Activated CD4-positive, alpha-beta T cell treated with anti-CD3 and anti-CD28 coated beads, Interleukin-2, amount 50 U/mL, for 4 hours (primary cell): ENCODE measurements around the gene MAFG.
"Not testable (repeated sequence)": the region's sequence is repeated elsewhere in the genome, so short reads cannot be mapped to it uniquely, and the experiment has no call there.

ENCODE experiments used
- DNase-seq, 2 experiments: peaks; one replicate each; pipeline ENCODE4 v3.0.0-alpha.2; 2020

Gene MAFG

GRCh38 chr17:81921996-81922565 is 5.5 kb downstream of the MAFG start:
- no peak for DNase-seq

- no peak for DNase-seq
These were observed 6.0 kb downstream of the MAFG start for GRCh38 chr17:81921537-81921862.

GRCh38 chr17:81920612-81921536 is 6.7 kb downstream of the MAFG start:
- no peak for DNase-seq

GRCh38 chr17:81918832-81919545 is 8.5 kb downstream of the MAFG start:
- no peak for DNase-seq

GRCh38 chr17:81918333-81918669 is 9.2 kb downstream of the MAFG start:
- not testable (repeated sequence) for DNase-seq

- DNase-seq, result peak; percentile 69 to 74
These were observed 9.8 kb downstream of the MAFG start, which contains the start of gene SIRT7 for GRCh38 chr17:81917565-81918332. Gene SIRT7, minus strand, starts transcription at chr17:81918176. Its CDS starts 45 bp downstream, at chr17:81918131.

- no peak for DNase-seq
These were observed 11.1 kb downstream of the MAFG start for GRCh38 chr17:81916234-81917001.

GRCh38 chr17:81915331-81915730 is 12.2 kb downstream of the MAFG start:
- DNase-seq, result no peak

GRCh38 chr17:81914103-81914850 is 13.3 kb downstream of the MAFG start:
- DNase-seq, result no peak

GRCh38 chr17:81913394-81914102 is 14.0 kb downstream of the MAFG start:
- no peak for DNase-seq

GRCh38 chr17:81912441-81913309 is 14.9 kb downstream of the MAFG start:
- DNase-seq, result no peak

GRCh38 chr17:81911969-81912368 is 15.6 kb downstream of the MAFG start:
- no peak for DNase-seq

- DNase-seq, result peak; percentile 91 to 93
These were observed 16.1 kb downstream of the MAFG start, which contains the start of gene PCYT2 for GRCh38 chr17:81911277-81911961. Gene PCYT2, minus strand, starts transcription at chr17:81911399. Its CDS starts 44 bp downstream, at chr17:81911355.

GRCh38 chr17:81910840-81911276 is 16.7 kb downstream of the MAFG start:
- no peak for DNase-seq

- no peak for DNase-seq
These were observed 17.3 kb downstream of the MAFG start for GRCh38 chr17:81909966-81910839.

GRCh38 chr17:81909231-81909630 is 18.3 kb downstream of the MAFG start:
- no peak for DNase-seq

- DNase-seq, result no peak
These were observed 18.7 kb downstream of the MAFG start for GRCh38 chr17:81908793-81909192.
